Gastrocnemius medialis (tissue), 4 donors: ENCODE measurements around the gene NOL9.

ENCODE experiments used
- POLR2A ChIP-seq, 2 donors: fragments of 450-650 bp; IDR thresholded peaks; one replicate each; pipeline ENCODE4 v1.6.1; 2017; ENCODE audit warnings: antibody characterized with exemption in 2 of 2, mild to moderate bottlenecking in 2 of 2, moderate library complexity in 2 of 2
- TF ChIP-seq, protein P1 (sequence below), 5 experiments: fragments of 450-650 bp in 3 of 5; fragments of 200-600 bp in 2 of 5; sonication (generic) in 2 of 5; IDR thresholded peaks in 4 of 5; conservative IDR thresholded peaks in 1 of 5; 1 replicate in 4 of 5; 2 replicates in 1 of 5; pipeline ENCODE4 v1.5.1; 2016 to 2019; ENCODE audit warnings: antibody characterized with exemption in 5 of 5, mild to moderate bottlenecking in 3 of 5, moderate library complexity in 3 of 5

- TF ChIP-seq, protein P1, sequence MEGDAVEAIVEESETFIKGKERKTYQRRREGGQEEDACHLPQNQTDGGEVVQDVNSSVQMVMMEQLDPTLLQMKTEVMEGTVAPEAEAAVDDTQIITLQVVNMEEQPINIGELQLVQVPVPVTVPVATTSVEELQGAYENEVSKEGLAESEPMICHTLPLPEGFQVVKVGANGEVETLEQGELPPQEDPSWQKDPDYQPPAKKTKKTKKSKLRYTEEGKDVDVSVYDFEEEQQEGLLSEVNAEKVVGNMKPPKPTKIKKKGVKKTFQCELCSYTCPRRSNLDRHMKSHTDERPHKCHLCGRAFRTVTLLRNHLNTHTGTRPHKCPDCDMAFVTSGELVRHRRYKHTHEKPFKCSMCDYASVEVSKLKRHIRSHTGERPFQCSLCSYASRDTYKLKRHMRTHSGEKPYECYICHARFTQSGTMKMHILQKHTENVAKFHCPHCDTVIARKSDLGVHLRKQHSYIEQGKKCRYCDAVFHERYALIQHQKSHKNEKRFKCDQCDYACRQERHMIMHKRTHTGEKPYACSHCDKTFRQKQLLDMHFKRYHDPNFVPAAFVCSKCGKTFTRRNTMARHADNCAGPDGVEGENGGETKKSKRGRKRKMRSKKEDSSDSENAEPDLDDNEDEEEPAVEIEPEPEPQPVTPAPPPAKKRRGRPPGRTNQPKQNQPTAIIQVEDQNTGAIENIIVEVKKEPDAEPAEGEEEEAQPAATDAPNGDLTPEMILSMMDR (IDR thresholded peaks at IDR 0.05 in 4 of 5, conservative IDR thresholded peaks at IDR 0.05 in 1 of 5), result no peak
- no peak for TF ChIP-seq POLR2A (IDR thresholded peaks at IDR 0.05)
These were observed 82.3 kb downstream of the NOL9 start for GRCh38 chr1:6471970-6472368.
